Measurements from ENCODE around the gene PLIN4.
A peak's percentile ranks its signal among the peaks of the same experiment; 100 is the strongest.
"Not testable (repeated sequence)": the region's sequence is repeated elsewhere in the genome, so short reads cannot be mapped to it uniquely, and the experiment has no call there.

Gene PLIN4

DNA sequence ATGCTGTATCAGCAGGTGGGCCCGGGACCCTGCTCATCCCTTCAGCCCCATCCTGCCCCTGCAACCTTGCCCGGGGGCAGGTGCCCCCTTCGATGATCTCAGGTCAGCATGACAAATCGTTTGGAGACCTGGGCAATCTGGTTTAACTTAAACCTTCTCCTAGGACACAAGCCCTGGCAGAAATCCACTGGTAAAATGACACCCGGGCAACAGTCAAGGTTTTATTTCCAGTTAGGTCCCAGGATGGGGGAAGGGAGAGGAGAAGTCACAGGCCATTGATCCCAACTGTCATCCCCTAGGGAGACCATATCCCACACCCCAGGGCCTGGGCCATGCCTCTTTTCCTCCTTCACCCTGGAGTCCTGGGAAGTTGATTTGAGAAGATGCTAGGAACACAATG, 18.5 kb upstream of the PLIN4 start:
- H3K9me3 Mint-ChIP-seq, result no peaks in the 10 kb centered on the region
- no peak overlapping the region for H3K4me3 Mint-ChIP-seq
- peaks cover 33% of the 10 kb centered on the region for H3K4me1 Mint-ChIP-seq
- ATAC-seq, result no peak
- no peak for DNase-seq
- no peak overlapping the region for H3K27ac Mint-ChIP-seq
- H3K27me3 Mint-ChIP-seq, result peaks cover 26% of the 10 kb centered on the region

- Mint-ChIP-seq H3K27ac (no peak within 1 kb of the TSS), H3K27me3 (peaks cover 26% of the 10 kb centered on the region), H3K4me1 (peaks cover 25% of the 10 kb centered on the region), H3K9me3 (no peaks in the 10 kb centered on the region), H3K4me3 (peak within 1 kb of the TSS; percentile 1 to 74)
- ATAC-seq (peak; percentile 78), DNase-seq (peak; percentile 38 to 54)
Measured at GRCh38 chr19:4534836-4535658, 16.8 kb upstream of the PLIN4 start, which contains the start of gene PLIN5. PLIN5 (minus strand) TSS chr19:4535224; CDS start chr19:4534074, 1,150 bp downstream.

GRCh38 chr19:4533835-4534424, 15.6 kb upstream of the PLIN4 start:
- Mint-ChIP-seq H3K9me3 (no peaks in the 10 kb centered on the region), H3K27ac (no peak overlapping the region), H3K27me3 (peaks cover 14% of the 10 kb centered on the region), H3K4me1 (peaks cover 14% of the 10 kb centered on the region), H3K4me3 (no peak overlapping the region)
- DNase-seq (no peak), ATAC-seq (no peak)

GRCh38 chr19:4533334-4533733, 15.0 kb upstream of the PLIN4 start:
- H3K9me3 Mint-ChIP-seq, result no peaks in the 10 kb centered on the region
- ATAC-seq (no peak), DNase-seq (no peak)
- H3K4me3 Mint-ChIP-seq, result no peak overlapping the region
- no peak overlapping the region for H3K27ac Mint-ChIP-seq
- H3K4me1 Mint-ChIP-seq, result peaks cover 11% of the 10 kb centered on the region
- peaks cover 11% of the 10 kb centered on the region for H3K27me3 Mint-ChIP-seq

- Mint-ChIP-seq H3K9me3 (no peaks in the 10 kb centered on the region), H3K27me3 (peaks cover 11% of the 10 kb centered on the region), H3K4me3 (no peak overlapping the region), H3K27ac (no peak overlapping the region), H3K4me1 (peaks cover 11% of the 10 kb centered on the region)
- ATAC-seq, result no peak
- DNase-seq, result no peak
Measured at GRCh38 chr19:4531562-4532165, 13.4 kb upstream of the PLIN4 start.

DNA sequence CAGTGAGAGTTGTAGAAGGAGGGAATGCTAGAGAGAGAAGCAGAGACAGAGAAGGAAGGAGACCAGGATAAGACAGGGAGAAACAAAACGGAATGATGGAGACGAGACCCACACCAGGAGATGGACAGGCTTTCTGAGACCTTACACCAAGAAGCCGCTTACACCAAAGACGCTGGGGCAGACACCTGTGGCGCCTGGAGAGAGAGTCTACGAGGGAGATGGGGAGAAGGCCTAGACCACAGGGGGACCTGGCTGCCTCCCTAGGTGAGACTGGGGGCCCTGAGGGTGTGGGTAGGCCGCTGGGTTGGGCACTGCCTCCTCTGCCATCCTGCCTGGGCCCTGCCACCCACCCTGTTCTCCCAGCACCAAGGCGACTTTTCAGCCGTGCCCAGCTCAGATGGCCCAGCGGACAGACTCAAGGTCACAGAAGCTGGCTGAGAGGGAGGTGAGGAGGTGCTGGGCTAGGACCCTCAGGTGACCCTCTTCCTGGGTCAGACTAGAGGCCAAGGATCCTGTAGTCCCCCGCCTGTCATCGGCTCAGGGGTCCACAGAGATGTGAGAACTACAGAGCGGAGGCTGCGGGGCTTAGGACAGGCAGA, 11.7 kb upstream of the PLIN4 start:
- Mint-ChIP-seq H3K4me3 (no peak overlapping the region), H3K4me1 (peaks cover under 1% of the 10 kb centered on the region), H3K27ac (no peak overlapping the region), H3K9me3 (no peaks in the 10 kb centered on the region), H3K27me3 (no peaks in the 10 kb centered on the region)
- ATAC-seq (no peak), DNase-seq (no peak)

- DNase-seq, result no peak
- no peaks in the 10 kb centered on the region for H3K4me1 Mint-ChIP-seq
- no peaks in the 10 kb centered on the region for H3K27me3 Mint-ChIP-seq
- H3K4me3 Mint-ChIP-seq, result no peak overlapping the region
- ATAC-seq, result no peak
- no peaks in the 10 kb centered on the region for H3K9me3 Mint-ChIP-seq
- H3K27ac Mint-ChIP-seq, result no peak overlapping the region
Measured at GRCh38 chr19:4528843-4529242, 10.6 kb upstream of the PLIN4 start.

GRCh38 chr19:4527377-4527776, 9.1 kb upstream of the PLIN4 start:
- ATAC-seq, H3K9me3 Mint-ChIP-seq, DNase-seq, H3K27ac Mint-ChIP-seq, H3K4me1 Mint-ChIP-seq, H3K4me3 Mint-ChIP-seq, H3K27me3 Mint-ChIP-seq: not testable (repeated sequence)

GRCh38 chr19:4525563-4526002, 7.3 kb upstream of the PLIN4 start:
- DNase-seq, result no peak
- Mint-ChIP-seq H3K4me1 (no peaks in the 10 kb centered on the region), H3K27me3 (peaks cover 7% of the 10 kb centered on the region), H3K4me3 (no peak overlapping the region), H3K9me3 (no peaks in the 10 kb centered on the region), H3K27ac (no peak overlapping the region)
- no peak for ATAC-seq

- Mint-ChIP-seq H3K27ac (no peak overlapping the region), H3K9me3 (no peaks in the 10 kb centered on the region), H3K4me1 (no peaks in the 10 kb centered on the region), H3K4me3 (no peak overlapping the region), H3K27me3 (peaks cover 9% of the 10 kb centered on the region)
- ATAC-seq, result peak; percentile 89
- DNase-seq, result peak; percentile 65 to 71
Measured at GRCh38 chr19:4524808-4525562, 6.7 kb upstream of the PLIN4 start.

GRCh38 chr19:4523306-4524110, 5.2 kb upstream of the PLIN4 start:
- no peak for ATAC-seq
- no peak for DNase-seq
- Mint-ChIP-seq H3K4me1 (no peaks in the 10 kb centered on the region), H3K4me3 (no peak overlapping the region), H3K27ac (peak overlapping the region in 1 of 2 donors; percentile 27), H3K9me3 (no peaks in the 10 kb centered on the region), H3K27me3 (peaks cover 14% of the 10 kb centered on the region)

- Mint-ChIP-seq H3K27ac (no peak overlapping the region), H3K4me3 (no peak overlapping the region), H3K27me3 (peaks cover 20% of the 10 kb centered on the region), H3K9me3 (no peaks in the 10 kb centered on the region), H3K4me1 (no peaks in the 10 kb centered on the region)
- ATAC-seq (no peak), DNase-seq (no peak)
Measured at GRCh38 chr19:4522291-4523002, 4.2 kb upstream of the PLIN4 start.

- Mint-ChIP-seq H3K4me1 (no peaks in the 10 kb centered on the region), H3K27ac (no peak overlapping the region), H3K9me3 (no peaks in the 10 kb centered on the region), H3K4me3 (no peak overlapping the region), H3K27me3 (peaks cover 20% of the 10 kb centered on the region)
- DNase-seq (no peak), ATAC-seq (no peak)
Measured at GRCh38 chr19:4521888-4522242, 3.6 kb upstream of the PLIN4 start.

GRCh38 chr19:4521170-4521887, 3.0 kb upstream of the PLIN4 start:
- Mint-ChIP-seq H3K27ac (peak overlapping the region in 1 of 2 donors; percentile 22), H3K4me1 (no peaks in the 10 kb centered on the region)

More at GRCh38 chr19:4521170-4521887, 3.0 kb upstream of the PLIN4 start:
- DNase-seq (no peak), ATAC-seq (no peak)
- Mint-ChIP-seq H3K27me3 (peaks cover 20% of the 10 kb centered on the region), H3K9me3 (no peaks in the 10 kb centered on the region), H3K4me3 (no peak overlapping the region)

All from stimulated activated naive CD8-positive, alpha-beta T cell treated with anti-CD3 and anti-CD28 coated beads, Interleukin-15, amount 100 ng/mL, for 72 hours (primary cell).